Stimulated activated CD4-positive, alpha-beta T cell treated with anti-CD3 and anti-CD28 coated beads, Interleukin-2, amount 100 ng/mL, for 24 hours (primary cell): ENCODE data around the gene MEGF11.

Source experiments
- DNase-seq, 2 donors: peaks; one replicate each; pipeline ENCODE4 v3.0.0-alpha.2; 2020

MEGF11 gene

GRCh38 chr15:66049353-66049752 is 204.2 kb downstream of the MEGF11 start:
- DNase-seq = no peak

GRCh38 chr15:66047321-66048024 is 206.1 kb downstream of the MEGF11 start:
- DNase-seq = no peak

- DNase-seq = no peak
Observed at GRCh38 chr15:66046751-66047150, 206.8 kb downstream of the MEGF11 start.

GRCh38 chr15:66046326-66046725 is 207.2 kb downstream of the MEGF11 start:
- DNase-seq = no peak

- no peak for DNase-seq
Observed at GRCh38 chr15:66045542-66045941, 208.0 kb downstream of the MEGF11 start.

- DNase-seq = no peak
Observed at GRCh38 chr15:66044837-66045236, 208.7 kb downstream of the MEGF11 start.

GRCh38 chr15:66043264-66043663 is 210.3 kb downstream of the MEGF11 start:
- DNase-seq = no peak

- no peak for DNase-seq
Observed at GRCh38 chr15:66042624-66043023, 210.9 kb downstream of the MEGF11 start.

GRCh38 chr15:66041276-66041675 is 212.3 kb downstream of the MEGF11 start:
- no peak for DNase-seq

- no peak for DNase-seq
Observed at GRCh38 chr15:66040211-66040892, 213.2 kb downstream of the MEGF11 start.

- DNase-seq = no peak
Observed at GRCh38 chr15:66039117-66039871, 214.3 kb downstream of the MEGF11 start.

GRCh38 chr15:66038387-66039116 is 215.0 kb downstream of the MEGF11 start:
- no peak for DNase-seq

GRCh38 chr15:66036859-66037258 is 216.7 kb downstream of the MEGF11 start:
- no peak for DNase-seq

GRCh38 chr15:66035901-66036300 is 217.6 kb downstream of the MEGF11 start:
- DNase-seq = no peak

GRCh38 chr15:66033143-66033542 is 220.4 kb downstream of the MEGF11 start:
- DNase-seq = no peak

- DNase-seq = no peak
Observed at GRCh38 chr15:66032006-66032405, 221.5 kb downstream of the MEGF11 start.

GRCh38 chr15:66030650-66031049 is 222.9 kb downstream of the MEGF11 start:
- no peak for DNase-seq

- no peak for DNase-seq
Observed at GRCh38 chr15:66029650-66030049, 223.9 kb downstream of the MEGF11 start.

- DNase-seq = no peak
Observed at GRCh38 chr15:66027268-66027805, 226.2 kb downstream of the MEGF11 start.

GRCh38 chr15:66025972-66026371 is 227.6 kb downstream of the MEGF11 start:
- DNase-seq = no peak

- DNase-seq = no peak
Observed at GRCh38 chr15:66025015-66025452, 228.5 kb downstream of the MEGF11 start.

GRCh38 chr15:66024116-66024515 is 229.4 kb downstream of the MEGF11 start:
- DNase-seq = no peak
